ENCODE results near the gene RPS15A.
A peak's percentile ranks its signal among the peaks of the same experiment; 100 is the strongest.

The RPS15A gene

DNA sequence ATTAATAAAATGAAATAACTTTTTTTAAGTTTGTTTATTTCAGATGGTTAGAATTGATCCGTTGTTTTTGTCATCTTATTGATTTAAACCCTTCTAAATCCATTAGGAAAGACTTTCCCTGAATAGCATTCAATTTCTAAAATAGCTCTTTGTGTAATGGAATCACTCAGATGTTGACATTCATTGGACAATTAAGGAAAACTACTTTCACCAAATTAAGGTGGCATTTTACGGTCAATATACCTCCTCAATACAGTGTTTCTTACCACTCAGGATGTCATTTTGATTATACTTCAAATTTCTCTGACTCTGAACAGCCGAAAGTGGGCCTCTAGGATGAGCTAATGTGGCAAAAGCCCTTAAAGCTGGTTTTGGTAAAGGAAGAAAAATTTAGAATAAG, 9.4 kb upstream of the RPS15A start:
- TF ChIP-seq, protein P1, sequence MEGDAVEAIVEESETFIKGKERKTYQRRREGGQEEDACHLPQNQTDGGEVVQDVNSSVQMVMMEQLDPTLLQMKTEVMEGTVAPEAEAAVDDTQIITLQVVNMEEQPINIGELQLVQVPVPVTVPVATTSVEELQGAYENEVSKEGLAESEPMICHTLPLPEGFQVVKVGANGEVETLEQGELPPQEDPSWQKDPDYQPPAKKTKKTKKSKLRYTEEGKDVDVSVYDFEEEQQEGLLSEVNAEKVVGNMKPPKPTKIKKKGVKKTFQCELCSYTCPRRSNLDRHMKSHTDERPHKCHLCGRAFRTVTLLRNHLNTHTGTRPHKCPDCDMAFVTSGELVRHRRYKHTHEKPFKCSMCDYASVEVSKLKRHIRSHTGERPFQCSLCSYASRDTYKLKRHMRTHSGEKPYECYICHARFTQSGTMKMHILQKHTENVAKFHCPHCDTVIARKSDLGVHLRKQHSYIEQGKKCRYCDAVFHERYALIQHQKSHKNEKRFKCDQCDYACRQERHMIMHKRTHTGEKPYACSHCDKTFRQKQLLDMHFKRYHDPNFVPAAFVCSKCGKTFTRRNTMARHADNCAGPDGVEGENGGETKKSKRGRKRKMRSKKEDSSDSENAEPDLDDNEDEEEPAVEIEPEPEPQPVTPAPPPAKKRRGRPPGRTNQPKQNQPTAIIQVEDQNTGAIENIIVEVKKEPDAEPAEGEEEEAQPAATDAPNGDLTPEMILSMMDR (IDR thresholded peaks at IDR 0.05; ENCODE audit: low read depth, low read length), result no peak
- DNase-seq (ENCODE audit: low read depth, low spot score), result no peak
- in situ Hi-C loops (cut with HindIII; ENCODE audit: low sequenced_read_pairs), result no loop called here
- H3K4me3 ChIP-seq (ENCODE audit: low read depth, low read length), result peak overlapping the region; percentile 93

GRCh38 chr16:18797746-18798145, 7.6 kb upstream of the RPS15A start:
- in situ Hi-C loops (cut with HindIII; ENCODE audit: low sequenced_read_pairs), result no loop called here
- no peak overlapping the region for H3K4me3 ChIP-seq (ENCODE audit: low read depth, low read length)

DNA sequence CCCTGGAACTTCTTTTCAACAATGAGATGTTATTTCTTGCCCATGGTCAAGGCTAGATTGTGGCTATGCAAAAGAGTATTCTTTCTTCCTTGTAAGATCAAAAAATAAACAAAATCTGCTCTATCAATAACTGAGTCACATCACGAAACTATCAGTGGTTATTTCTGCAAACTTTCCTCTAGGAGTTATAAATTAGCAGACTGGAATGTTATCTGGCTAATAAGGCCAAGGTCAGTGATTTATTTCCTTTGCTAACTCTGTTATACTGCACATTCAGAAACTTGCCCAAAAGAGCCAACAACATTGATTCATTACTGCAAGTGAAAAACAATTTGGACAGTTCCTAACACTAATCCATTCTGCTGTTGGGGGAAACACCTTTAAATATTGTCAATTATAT, 6.2 kb upstream of the RPS15A start:
- in situ Hi-C loops (cut with HindIII; ENCODE audit: low sequenced_read_pairs), result no loop called here
- TF ChIP-seq, protein P1 (IDR thresholded peaks at IDR 0.05; ENCODE audit: low read depth, low read length), result no peak
- no peak for DNase-seq (ENCODE audit: low read depth, low spot score)
- no peak overlapping the region for H3K4me3 ChIP-seq (ENCODE audit: low read depth, low read length)

More at GRCh38 chr16:18797746-18798145, 7.6 kb upstream of the RPS15A start:
- no peak for DNase-seq (ENCODE audit: low read depth, low spot score)
- TF ChIP-seq, protein P1 (IDR thresholded peaks at IDR 0.05; ENCODE audit: low read depth, low read length), result no peak

GRCh38 chr16:18792836-18793433, 2.8 kb upstream of the RPS15A start:
- in situ Hi-C loops (cut with HindIII; ENCODE audit: low sequenced_read_pairs), result no loop called here
- TF ChIP-seq, protein P1 (IDR thresholded peaks at IDR 0.05; ENCODE audit: low read depth, low read length), result no peak
- no peak for DNase-seq (ENCODE audit: low read depth, low spot score)
- H3K4me3 ChIP-seq (ENCODE audit: low read depth, low read length), result no peak overlapping the region

DNA sequence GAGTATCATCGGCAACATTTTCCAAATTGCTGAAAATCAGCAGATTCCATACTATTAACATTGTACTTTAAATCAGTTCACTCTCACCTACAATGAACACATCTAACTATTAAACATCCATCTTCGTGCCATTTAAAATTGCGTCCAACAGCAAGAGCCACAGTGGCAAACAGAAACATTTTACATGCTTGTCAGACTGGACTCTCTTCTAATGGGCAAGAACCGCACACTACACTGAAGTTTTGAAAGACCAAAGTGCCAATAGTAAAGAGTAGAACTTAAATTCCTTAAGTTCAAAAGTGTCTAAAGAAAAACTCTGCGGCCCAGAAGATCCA, 652 bp downstream of the RPS15A start:
- no peak for DNase-seq (ENCODE audit: low read depth, low spot score)
- in situ Hi-C loops (cut with HindIII; ENCODE audit: low sequenced_read_pairs), result no loop called here
- TF ChIP-seq, protein P1 (IDR thresholded peaks at IDR 0.05; ENCODE audit: low read depth, low read length), result no peak
- H3K4me3 ChIP-seq (ENCODE audit: low read depth, low read length), result peak overlapping the region; percentile 99

- peak overlapping the region; percentile 99 for H3K4me3 ChIP-seq (ENCODE audit: low read depth, low read length)
- no peak for DNase-seq (ENCODE audit: low read depth, low spot score)
- in situ Hi-C loops (cut with HindIII; ENCODE audit: low sequenced_read_pairs), result no loop called here
- TF ChIP-seq, protein P1 (IDR thresholded peaks at IDR 0.05; ENCODE audit: low read depth, low read length), result no peak
Measured at GRCh38 chr16:18788828-18789514, 1.2 kb downstream of the RPS15A start.

Measured in astrocyte of the spinal cord (primary cell).